Stimulated activated CD8-positive, alpha-beta memory T cell treated with anti-CD3 and anti-CD28 coated beads, Interleukin-4, amount 100 ng/mL, for 4 hours (primary cell): Measurements from ENCODE around the gene PDLIM4.

Experiments used
- DNase-seq, 2 donors: peaks; one replicate each; pipeline ENCODE4 v3.0.0-alpha.2; 2020; ENCODE audit warnings: low read depth in 2 of 2, low spot score in 1 of 2

PDLIM4 gene

DNA sequence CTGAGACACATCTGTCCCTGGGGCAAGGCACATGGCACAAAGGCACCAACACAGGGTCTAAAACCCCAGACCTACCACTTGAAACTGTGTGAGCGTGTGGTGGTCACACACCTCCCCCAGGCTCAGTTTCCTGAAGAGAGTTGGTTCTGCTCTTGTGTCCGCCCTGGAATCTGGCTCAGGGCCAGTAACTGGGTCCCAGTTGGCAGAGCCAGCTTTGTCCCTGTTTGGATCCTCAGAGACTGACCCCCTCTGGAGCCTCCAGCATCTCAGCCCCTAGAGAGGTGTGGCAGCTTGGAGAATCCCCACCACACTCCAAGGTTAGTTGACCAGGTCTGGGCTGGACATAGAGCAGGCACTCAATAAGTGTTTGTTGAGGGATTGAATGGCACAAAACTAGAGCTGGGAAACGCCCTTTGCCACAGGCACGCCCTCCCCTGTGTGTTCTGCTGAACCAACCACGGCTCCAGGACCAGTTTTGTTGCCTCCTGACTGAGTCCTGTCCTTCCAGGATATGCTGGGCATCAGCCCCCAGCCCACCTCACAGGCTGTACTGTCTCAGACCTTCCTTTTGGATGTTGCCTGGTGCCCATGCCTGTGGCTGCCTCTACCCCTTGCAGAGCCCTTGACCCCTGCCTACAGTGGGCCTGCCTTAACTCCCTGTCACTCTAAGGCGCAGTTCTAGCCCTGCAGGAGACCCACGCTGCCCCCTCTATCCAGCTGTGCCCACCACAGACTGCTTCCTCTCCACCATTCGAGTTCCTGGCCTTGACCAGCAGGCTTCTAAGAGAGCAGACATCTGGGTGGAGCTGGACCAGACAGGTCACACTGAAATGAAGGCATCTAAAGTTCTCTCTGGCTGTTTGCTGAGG is 3.8 kb upstream of the PDLIM4 start:
- no peak for DNase-seq

DNA sequence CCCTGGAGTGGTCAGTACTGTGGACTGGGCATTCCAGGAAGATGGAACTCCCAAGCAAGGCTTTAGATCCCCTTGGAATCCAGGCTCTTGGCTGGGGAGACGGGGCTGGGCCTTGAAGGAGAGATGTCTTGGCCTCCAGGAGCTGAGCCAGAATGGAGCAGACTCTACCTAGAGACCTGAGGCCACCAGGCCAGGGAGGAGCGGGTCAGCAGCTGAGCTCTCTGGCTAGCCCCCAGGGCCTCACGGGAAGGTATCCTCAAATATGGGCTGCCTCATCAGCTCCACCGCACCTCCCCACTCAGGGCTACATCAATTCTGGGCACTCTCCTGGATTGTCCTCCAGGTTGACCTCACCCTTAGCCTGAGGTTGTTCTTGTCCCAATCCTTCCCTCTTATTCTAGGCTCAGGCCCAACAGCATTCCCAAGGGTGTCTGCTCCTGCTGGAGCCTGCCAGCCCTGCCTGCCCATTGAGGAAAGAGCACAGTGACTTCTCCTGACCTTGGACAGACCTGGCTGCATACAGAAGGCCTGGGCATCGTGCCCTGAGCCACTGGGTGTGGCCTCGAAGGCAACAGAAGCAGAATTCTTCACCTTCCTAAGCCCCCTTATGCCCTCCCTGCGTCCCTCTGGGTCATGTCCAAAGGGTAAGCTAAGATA is 3.0 kb upstream of the PDLIM4 start:
- DNase-seq: no peak

DNA sequence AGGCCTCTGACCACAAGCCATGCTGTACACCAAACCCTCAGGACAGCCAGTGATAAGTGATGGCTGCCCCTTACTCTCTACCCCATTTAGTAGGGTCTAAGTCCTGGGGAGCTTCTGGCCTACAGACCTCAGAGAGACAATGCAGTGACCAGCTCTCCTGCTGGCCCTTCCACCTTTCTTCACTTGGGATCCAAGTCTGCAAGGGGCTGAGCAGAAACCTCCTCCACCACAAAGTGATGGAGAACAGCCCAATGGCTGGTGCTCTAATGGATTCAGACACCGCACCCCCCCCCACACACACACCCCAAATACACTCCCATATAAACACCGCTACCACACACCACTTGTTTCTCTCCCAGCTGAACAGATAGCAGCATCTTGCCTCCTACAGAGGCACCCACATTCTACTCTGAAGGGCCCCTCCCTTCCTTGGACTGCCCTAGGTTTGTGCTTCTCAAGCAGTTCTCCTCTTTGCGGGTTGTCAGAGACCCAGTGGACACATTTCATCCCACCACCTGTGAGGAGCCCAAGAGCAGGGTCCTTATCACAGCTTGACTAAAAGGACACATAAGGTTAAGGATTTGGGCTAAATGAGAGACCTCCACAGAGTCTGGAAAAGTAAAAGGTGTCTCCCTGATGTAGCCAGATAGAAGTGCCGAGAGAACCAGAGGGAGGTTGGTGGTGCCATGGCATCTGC is 1.3 kb upstream of the PDLIM4 start:
- no peak for DNase-seq

DNA sequence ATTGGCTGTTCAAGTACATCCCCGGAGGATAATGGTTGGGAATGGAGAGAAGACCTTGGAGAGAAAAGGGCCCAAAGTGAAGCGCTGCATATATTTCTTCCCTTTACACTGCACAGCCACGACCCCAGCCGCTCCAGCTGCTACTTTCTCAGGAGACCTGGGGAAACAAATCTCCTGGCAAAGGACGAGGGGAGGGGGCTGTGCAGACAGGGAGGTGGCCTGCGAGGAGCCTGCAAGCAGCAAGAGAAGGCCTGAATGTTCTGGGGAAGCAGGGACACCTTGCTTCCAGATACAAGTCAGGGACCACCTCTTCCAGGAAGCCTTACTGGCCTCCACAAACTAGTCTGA is 739 bp upstream of the PDLIM4 start:
- DNase-seq: no peak

DNA sequence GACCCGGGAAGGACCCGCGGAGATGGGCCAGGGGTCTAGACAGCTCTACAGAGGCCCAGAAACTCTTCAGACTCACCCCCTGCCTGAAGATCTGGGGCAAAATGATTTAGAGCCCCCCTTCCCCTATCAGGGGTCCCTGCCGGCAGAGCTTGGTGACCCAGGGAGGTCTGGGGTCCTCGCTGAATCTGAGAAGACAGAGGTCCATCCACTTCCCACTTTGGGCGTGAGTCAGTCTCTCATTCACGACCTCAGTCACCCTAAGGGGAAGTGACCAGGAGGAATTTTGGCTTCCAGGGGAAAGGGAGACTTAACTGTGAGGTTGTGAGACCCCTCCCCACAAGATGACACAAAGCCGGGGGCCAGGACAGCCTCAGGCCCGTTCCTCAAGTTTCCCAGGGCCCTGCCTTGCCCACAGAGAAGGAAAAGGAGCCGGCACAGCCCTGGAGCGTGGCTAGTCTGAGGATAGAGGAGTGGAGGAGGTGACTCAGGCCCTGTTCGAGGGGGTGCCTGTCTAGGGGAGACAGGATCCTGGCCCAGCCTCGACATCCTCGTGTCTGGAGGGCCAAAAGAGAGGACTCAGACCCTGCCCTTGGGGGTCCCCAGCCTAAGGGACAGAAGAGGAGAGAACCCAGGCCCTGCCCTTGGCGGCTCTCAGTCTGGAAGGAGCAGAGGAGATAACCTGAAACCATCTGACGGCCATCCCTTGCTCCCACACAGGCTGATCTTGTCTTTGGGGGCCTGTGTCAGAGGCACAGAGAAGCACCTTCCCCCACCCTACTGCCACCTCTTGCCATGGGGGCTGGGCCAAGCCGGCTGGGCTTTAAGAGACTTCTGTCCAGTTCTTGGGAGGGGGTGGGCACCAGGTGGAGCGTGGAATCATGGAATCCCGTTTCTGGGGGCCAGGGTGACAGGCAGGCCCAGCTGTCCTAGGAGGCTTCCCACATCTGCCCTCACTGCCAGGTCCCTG is 889 bp downstream of the PDLIM4 start:
- DNase-seq: no peak

DNA sequence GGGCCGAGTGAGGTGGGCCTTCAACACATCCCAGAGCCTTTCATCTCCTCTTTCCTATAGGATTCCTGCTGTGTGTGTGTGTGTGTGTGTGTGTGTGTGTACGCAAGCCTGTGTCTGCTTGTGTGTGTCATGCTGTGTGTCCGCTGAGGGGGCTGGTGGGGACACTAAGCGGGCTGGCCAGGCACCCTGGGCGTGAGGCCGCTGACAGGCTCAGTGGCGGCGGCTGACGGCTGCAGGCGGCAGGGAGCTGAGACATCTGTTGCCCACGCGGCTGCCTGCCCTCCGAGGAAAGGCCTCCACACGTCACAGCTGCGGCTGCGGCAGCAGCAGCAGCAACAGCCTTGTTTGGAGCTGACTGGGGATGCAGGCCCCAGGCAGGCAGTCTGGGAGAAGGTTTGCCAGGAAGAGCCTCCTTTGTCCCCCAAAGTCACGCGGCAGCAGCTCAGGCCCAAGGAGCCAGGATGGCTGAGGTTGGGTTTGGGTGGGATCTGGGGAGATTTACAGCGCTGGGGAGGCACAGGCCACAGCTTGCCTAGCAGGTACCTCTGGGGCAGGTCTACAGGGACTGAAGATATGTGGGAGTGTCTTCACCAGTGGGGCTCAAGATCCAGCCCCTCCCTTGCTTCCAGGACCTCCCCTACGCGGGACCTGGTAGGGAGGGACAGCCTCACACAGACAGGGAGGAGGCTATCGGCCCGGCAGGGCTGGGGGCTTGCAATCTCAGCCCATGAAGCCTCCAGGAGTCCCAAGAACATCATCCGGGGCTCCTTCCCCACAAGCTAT is 1.8 kb downstream of the PDLIM4 start:
- no peak for DNase-seq

DNA sequence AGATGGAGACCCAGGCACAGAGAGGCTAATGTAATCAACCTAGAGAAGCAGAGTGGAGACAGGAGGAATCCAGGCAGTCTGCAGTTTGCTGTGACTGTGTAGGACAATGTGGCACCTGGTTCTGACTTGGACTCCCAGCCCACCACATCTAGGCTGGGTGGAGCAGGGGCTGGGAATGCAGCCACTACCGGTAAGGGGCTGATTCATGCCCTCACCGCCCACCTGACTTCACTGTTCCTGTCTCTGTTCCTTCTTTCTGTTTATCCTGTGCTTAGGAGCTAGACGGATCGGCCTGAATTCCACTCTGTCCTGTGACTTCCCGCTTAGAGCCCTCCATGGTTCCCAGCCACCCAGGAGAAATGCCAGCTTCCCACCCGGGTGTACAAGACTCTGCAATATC is 2.6 kb downstream of the PDLIM4 start:
- no peak for DNase-seq

DNA sequence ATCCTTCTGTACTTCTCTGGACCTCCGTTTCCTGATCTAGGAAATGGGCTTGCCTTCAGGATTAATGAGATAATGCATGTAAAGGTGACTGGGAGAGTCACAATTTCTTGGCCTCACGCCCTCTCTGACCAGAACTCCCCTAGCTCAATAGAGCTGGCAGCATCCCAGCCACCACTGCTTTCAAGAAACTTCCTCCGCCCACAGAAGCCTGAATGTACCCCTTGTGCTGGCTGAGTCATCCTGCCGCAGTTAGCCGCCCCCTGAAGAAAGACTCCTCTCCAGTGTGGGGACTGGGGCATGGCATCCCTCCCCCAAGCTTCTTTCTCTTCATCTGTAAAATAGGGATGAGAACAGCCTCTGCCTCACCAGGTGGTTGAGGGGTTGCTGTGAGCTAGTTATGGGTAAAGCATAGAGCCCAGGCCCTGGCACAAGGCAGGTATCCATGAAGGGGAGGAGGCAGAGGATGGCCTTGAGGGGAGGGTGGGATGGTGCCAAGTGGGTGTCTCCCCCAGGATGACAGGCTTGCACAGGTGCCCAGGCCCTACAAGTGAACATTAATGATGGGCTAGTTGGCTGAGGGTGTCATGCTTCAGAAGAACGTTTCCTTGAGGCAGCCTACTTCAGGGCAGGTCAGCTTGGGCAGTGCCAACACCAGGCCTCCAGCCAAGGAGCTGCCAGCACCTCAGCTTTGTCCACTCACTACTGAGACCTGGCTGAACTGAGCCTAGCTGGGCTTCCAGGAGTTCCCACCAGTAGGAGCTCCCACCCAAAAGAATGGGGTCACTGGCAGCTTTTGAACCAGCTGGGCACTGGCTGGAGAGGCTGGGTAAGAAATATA is 3.4 kb downstream of the PDLIM4 start:
- peak; percentile 22 to 33 for DNase-seq

DNA sequence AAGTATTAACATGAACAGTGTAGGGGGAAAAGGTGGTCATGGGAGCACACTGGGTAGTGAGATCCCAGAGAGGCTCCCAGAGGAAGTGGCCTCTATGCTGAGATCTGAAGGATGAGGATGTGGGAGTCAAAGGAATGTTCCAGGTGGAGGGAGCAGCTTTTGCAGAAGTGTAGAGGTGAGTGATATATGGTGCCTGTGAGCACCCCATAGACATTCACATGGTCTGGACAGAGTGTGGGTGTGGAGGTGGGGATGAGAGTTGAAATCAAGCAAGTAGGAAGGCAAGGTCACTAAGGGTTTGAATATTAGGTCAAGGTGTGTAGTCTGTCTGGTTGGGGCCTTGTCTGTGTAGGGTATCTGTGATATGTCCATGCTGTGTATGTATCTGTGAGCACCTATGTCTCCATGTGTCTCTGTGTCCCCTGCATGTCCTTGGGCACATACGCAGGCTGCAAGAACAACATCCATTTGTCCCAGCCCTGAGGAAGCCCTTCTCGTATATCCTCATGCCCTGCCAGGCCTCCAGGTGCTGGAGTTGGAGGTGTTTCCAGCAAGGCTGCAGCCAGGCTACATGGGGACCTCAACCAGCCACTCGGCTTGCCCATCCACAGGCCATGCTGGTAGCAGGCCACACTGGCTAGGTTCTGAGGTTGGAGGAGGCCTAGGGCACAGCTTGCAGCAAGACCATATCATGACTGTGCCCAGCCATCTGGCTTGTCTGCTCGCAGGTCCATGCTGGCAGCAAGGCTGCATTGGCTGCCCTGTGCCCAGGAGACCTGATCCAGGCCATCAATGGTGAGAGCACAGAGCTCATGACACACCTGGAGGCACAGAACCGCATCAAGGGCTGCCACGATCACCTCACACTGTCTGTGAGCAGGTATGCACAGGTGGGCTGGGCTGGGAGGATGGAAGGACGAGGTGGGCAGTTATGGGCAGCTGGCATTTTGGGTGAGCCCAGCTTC is 4.7 kb downstream of the PDLIM4 start:
- no peak for DNase-seq

DNA sequence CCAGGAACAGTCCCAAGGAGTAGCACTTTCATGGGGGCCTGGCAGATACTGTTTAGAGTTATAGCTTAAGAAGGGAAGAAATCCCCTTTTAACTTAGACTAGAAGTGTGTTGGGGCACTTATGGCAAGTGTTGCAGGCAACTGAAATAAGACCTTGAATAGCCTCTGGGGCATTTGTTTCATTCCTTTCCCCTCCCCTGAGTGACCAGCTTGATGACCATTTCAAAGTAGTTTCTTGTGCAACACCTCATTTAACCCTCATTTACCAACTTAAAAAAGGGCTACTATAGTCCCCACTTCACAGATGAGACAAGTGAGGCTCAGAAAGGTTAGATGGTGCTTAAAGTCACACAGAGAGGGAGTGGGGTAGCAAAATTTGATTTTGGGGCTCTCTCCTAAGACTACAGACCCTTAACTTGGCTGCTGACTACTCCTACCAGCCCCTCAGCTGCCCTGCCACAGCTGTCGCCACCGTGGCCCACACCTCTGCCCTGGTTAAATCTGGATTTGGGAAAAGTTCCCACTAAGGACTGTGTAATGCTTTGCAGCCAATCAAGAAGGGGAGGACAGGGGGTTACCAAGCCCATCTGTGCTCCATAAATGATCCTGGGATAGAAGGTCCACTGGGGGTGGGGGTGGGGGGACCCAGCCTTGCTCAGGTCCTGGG is 5.5 kb downstream of the PDLIM4 start:
- no peak for DNase-seq

DNA sequence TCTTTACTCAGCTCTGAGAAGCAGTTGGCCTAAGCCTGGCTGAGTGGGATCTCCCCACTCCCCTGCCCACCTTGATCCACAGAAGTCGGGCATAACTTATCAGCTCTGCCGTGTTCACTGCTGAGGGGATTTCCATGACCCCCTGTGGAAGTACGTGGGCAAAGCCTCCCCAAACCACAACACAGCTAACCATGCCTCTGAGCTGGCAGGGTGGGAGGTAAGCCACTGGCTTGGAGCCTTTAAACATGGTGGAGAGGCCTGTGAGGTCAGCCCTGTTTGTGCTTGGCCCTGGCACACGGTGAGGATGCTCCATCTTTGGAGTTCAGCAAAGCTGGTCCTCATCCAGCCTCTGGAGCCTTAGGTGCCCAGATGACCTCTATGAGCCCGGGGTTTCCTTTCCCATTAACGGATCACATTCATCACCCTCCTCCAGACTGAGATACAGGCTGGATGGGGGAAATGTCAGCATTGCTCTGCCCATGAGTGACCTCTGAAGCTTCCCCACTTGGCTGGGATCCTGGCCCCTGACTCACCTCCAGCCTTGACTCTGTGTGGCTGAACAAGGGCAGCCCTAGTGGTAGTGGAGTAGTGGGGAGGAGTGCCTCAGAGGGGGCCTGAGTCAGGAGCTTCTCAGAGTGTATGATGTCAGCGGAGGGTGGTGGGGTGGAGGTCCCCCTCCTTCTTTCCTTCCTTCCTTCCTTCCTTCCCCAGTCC is 6.2 kb downstream of the PDLIM4 start:
- DNase-seq: no peak

DNA sequence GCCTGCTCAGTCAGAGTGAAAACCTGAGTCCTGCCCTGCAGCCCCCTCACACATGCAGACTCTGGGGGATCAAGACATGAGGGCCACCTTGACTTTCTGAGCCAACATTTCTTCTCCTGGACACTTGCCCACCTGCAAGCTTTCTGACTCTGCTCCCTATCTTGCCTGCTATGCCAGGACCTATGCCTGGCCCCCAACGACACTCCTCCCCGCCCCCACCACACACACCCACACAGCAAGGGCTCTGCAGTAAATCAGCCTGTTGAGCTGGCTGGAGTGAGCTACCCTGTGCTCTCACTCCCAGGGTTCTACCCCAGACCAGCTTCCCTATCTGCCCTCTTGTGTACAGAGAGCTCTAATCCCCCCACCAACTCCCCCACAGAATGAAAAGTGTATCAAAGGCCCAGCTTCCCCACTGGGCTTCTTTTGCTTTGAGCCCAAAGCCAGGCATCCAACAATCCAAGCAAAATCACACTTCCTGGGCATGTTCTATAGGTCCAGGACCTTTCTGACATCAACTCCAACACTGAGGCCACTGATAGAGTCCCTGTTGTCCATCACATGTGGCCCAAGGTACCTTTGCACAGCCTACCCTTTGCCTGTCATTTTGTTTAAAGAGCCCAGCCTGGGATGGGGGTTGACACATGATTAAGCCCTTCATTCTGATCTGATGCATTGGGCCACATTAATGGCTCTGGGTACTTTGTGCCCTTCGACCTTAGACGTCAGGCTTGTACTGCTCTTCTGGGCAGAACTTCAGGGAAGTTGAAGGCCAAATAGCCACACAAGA is 7.2 kb downstream of the PDLIM4 start:
- DNase-seq: no peak

DNA sequence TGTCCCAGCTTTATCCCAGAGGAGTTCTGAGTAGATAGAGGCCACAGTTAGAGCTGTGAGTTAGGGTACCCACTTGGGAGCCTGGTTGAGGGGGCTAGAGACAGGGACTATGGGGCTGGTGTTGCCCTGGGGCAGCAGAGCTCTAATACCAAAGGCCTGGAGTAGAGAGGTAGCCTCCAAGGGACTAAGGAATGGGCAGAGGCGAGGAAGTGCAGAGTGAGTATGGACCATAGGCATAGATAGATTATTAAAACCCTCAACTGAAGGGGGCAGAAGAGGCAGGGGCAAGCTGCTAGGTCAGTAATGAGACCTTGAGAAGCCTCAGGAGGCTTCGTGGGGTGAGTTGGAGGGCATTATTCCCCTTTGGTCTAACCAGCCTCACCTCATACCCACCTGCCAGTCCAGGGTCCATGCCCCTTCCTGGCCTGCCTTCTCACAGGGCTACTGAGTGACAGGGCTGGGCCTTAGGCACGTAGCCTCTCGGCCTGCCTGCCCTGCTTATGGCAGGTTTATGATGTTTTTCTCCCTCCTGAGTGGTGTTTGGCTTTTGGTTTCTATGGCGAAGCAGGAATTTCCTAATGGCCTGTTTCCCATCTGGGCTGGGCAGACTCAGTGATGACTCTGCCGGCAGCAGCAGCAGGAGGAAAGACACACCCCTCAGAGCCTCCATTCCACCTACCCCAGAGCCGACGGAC is 8.0 kb downstream of the PDLIM4 start:
- DNase-seq: no peak

DNA sequence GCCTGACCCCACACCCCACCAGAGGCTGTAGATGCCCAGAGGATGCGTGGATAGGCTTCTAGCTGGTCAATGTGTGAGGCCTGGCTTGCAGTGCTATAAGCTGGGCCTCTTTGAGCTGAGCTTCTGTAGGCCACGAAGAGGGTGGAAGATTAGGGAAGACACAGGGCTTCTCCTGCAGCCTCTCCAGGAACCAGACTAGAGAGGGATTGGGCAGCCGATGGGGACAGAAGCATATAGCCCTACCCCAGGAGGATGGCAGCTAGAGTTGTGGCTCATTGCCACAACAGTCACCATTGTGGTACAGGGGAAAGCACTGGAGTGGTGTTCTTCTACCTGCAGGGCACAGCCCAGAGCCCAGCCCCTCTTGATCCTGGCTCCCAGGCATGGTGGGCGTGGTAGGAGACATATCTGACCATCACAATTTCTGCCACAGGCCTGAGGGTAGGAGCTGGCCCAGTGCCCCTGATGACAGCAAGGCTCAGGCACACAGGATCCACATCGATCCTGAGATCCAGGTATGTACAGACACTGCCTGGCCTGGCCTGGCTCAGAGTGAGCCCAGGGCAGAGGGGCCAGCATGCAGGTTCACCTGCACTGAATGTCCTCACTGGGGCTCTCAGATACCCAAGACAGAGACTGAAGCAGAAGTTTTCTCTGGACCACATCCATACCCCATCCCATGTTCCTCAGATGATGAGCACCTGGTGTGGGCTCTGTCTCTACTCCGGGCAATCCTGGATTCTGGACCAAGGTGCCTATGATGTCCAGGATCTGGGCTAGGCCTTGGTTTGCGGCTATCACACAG is 8.7 kb downstream of the PDLIM4 start:
- no peak for DNase-seq

DNA sequence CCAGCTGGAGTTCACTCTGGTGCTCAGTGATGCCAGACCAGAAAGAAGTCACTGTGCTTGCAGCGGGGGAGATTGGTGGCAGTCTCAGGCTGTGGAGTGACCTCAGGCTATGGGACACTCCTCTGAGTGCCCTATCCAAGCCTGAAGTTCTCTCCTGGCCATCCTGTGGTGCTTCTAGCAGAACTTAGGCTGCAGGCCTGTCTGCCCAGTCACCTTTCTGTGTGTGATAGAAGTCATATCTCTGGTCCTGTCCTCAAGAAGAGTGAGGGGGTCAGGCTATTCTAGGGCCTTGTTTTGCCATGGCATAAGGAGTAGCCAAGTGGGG is 9.3 kb downstream of the PDLIM4 start:
- DNase-seq: no peak
